Measurements from ENCODE around the gene GALNT2. TPM values are rescaled to one million over a fixed set of nuclear protein-coding genes. Genes with fewer than 3 reads are reported as not detected.

The GALNT2 gene
- 146 to 156 TPM (median 151 TPM) in 5 replicates for total RNA-seq (2022; extraction: Qiagen RNA extraction)

DNA sequence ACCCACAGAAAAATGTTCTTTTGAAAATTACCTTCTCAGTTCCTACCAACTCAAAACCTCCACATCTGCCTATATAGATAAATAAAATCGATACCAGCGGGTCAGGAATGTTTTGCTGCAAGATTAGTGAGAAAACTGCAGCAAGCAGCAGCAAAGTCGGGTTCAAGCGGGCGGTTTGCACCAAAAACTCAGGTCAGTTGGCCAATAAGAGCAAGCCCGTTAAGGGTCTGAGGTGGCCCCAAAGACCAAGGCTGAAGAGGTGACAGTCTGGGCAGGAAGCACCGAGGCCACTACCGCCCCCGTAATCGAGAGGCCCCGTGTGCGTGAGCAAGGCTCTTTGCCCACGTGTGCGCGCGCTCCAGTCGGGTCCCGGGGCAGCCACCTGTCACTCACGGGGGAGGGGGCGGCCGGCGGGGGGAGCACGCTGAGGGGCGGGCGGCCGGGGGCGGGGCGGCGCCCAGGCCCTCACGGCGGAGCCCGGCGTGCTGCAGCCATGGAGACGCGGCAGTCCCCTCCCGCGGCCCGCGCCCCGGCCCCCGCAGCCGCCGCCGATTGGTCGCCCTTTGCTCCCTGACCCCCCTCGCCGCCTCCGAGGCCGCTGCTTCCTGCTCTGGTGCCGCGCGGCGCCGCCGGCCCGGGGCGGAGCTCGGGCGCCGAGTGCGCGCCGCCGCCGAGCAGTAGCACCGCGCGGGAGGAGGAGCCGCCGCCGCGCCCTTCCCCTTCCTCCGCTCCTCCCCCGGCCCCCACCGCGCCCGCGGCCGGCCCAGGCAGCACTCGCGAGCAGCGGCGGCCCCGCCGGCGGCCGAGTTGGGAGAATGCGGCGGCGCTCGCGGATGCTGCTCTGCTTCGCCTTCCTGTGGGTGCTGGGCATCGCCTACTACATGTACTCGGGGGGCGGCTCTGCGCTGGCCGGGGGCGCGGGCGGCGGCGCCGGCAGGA, at the start of gene GALNT2:
Gene GALNT2, plus strand, starts transcription at position 773 of the 939 bp plus-strand sequence. Its CDS starts 43 bp downstream, at position 816.

All from A549 treated with AZD2906 at 1 μM for 4 hours (cell line).